Spleen (tissue), 11 donors: Measurements from ENCODE around the gene PEAK1. TPM values are rescaled to one million over a fixed set of nuclear protein-coding genes. Genes with fewer than 3 reads are reported as not detected.

Experiments
- DNase-seq: peaks from one replicate; pipeline ENCODE4 v3.0.0-alpha.2; 2020
- H3K27ac ChIP-seq, 8 donors: fragments of 200-600 bp; sonication (generic) in 7 of 8; 1 replicate in 4 of 8; 2 replicates in 4 of 8; pipeline versions ENCODE4 v1.5.0 to v1.8.0; 2016 to 2021; ENCODE audit warnings: inconsistent platforms in 4 of 8, mild to moderate bottlenecking in 4 of 8, moderate library complexity in 1 of 8
- H3K27me3 ChIP-seq, 7 donors: fragments of 200-600 bp; sonication (generic) in 6 of 7; replicated peaks in 1 of 7; 1 replicate in 4 of 7; 2 replicates in 3 of 7; pipeline versions ENCODE4 v1.5.0 to v1.8.0; 2016 to 2021; ENCODE audit warnings: inconsistent platforms in 3 of 7, mild to moderate bottlenecking in 1 of 7
- H3K36me3 ChIP-seq, 6 donors: fragments of 200-600 bp; sonication (generic) in 5 of 6; 1 replicate in 4 of 6; 2 replicates in 2 of 6; pipeline versions ENCODE4 v1.5.0 to v1.8.0; 2016 to 2021; ENCODE audit warnings: inconsistent platforms in 2 of 6
- H3K4me1 ChIP-seq, 6 donors: fragments of 200-600 bp; sonication (generic) in 5 of 6; 1 replicate in 3 of 6; 2 replicates in 3 of 6; pipeline versions ENCODE4 v1.5.0 to v1.8.0; 2016 to 2021; ENCODE audit warnings: inconsistent platforms in 3 of 6
- H3K4me3 ChIP-seq, 8 donors: fragments of 200-600 bp; sonication (generic) in 7 of 8; 1 replicate in 4 of 8; 2 replicates in 4 of 8; pipeline versions ENCODE4 v1.5.0 to v1.8.0; 2016 to 2021; ENCODE audit warnings: inconsistent platforms in 4 of 8, mild to moderate bottlenecking in 4 of 8, moderate library complexity in 2 of 8
- H3K9me3 ChIP-seq, 8 donors: fragments of 200-600 bp; sonication (generic) in 7 of 8; 1 replicate in 4 of 8; 2 replicates in 4 of 8; pipeline versions ENCODE4 v1.5.0 to v1.8.0; 2016 to 2021; ENCODE audit warnings: inconsistent platforms in 4 of 8
- POLR2A ChIP-seq, 3 donors: fragments of 450-650 bp; IDR thresholded peaks; one replicate each; pipeline ENCODE4 v1.5.1; 2017; ENCODE audit warnings: antibody characterized with exemption in 3 of 3, mild to moderate bottlenecking in 1 of 3
- POLR2AphosphoS5 ChIP-seq, 3 donors: sonication (generic); formaldehyde crosslinking; IDR thresholded peaks; one replicate each; pipeline ENCODE4 v1.5.1; 2017; ENCODE audit warnings: antibody characterized with exemption in 3 of 3
- WGBS, 5 donors: extraction: QIAGEN DNeasy Blood & Tissue Kit in 3 of 5; methylation state at CpG; one replicate each; pipeline versions ENCODE4 v1.1.5 to v1.1.7; 2013 to 2018; 5-methylcytosine and 5-hydroxymethylcytosine counted together
- intact Hi-C: fragments of 100-400 bp; cut with DNase I; formaldehyde crosslinking; loops from one replicate; pipeline ENCODE4 v1.15.0; 2023; ENCODE audit warnings: low total_unique reads
- polyA plus RNA-seq, 3 donors: library from polyadenylated mRNA; stranded (reverse); fragments of 200-250 nt; gene quantifications; one replicate each; pipeline ENCODE4 v1.2.1, GENCODE V29; 2013
- total RNA-seq, 7 donors: library from RNA; depleted of rRNA in 3 of 7; stranded (reverse); fragments of >200 nt in 3 of 7; fragmentation: NEBNext Ultra II Directional in 4 of 7; extraction: Animal tissue kit (Norgen Biotek cat#: 25700) in 4 of 7; gene quantifications; one replicate each; pipeline versions ENCODE4 v1.1.0 to v1.2.1, GENCODE V29; 2016 to 2021
- TF ChIP-seq, protein P1 (sequence below), 11 experiments: fragments of 200-600 bp in 7 of 11; fragments of 450-650 bp in 4 of 11; sonication (generic) in 4 of 11; IDR thresholded peaks in 8 of 11; conservative IDR thresholded peaks in 3 of 11; 1 replicate in 7 of 11; 2 replicates in 4 of 11; pipeline versions ENCODE4 v1.4.0 to v1.8.0; 2016 to 2021; ENCODE audit warnings: antibody characterized with exemption in 11 of 11, inconsistent platforms in 4 of 11, mild to moderate bottlenecking in 1 of 11
- donor health status: healthy with polysubstance abuse.
- donor health status: DM: no; HTN: no; CAD: no; lungs with moderate emphysema.
- donor health status: DM: no; HTN: no; CAD: no.
- donor health status: Bipolar disorder and iron deficiency.
- donor health status: healthy.
- donor health status: DM: no; HTN: no; CAD: no.
- donor health status: DM: yes; HTN: yes; CAD: no.

Gene PEAK1
- total and polyA plus RNA-seq, 10 donors, result 5.0 to 415 (median 175) TPM

DNA sequence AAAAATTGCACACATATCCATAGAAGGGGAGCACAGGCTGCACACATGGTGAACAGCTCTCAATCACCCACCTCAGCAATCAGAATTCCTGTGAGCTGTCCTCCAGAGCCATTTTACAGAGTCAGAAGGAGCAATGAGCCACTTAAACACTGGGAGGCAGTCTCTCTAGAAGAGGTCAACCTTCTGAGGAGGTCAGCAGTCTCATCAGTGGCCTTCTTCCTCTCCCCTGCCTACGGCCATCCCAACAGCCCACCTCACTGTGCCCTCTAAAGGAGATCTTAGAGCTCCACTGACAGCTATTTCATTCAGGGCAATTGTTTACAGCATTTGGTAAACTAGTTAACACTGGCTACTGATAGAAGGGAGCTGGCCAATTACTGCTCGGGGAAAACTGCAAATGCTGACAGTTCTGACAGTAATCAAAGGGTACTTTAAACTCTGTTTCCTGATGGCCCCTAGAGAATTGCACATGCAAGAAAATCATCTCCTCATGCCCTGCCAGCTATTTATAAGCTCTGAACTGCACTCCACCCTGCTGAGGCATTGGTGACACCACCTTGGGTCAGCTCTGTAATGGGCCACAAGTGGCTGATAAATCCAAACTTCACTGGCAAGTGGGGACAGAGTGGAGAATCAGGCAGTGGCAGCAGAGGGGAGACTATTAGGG lies 306.9 kb downstream of the PEAK1 start:
- DNase-seq, result no peak
- 71 to 82% (median 77%) methylated on average over 2 of the region's 2 CpGs for WGBS, 5 donors
- H3K4me1 ChIP-seq, result peaks cover 0 to 11% (median 7%) of the 10 kb centered on the region in 6 donors
- peaks cover 0 to 51% (median 19%) of the 10 kb centered on the region in 6 donors for H3K36me3 ChIP-seq
- H3K27ac ChIP-seq, result peak overlapping the region in 2 of 8 donors; percentile 19 to 34
- H3K9me3 ChIP-seq, result no peaks in the 10 kb centered on the region
- no peaks in the 10 kb centered on the region for H3K27me3 ChIP-seq
- TF ChIP-seq POLR2AphosphoS5 (IDR thresholded peaks at IDR 0.05) (no peak), POLR2A (IDR thresholded peaks at IDR 0.05) (no peak)
- TF ChIP-seq, protein P1, sequence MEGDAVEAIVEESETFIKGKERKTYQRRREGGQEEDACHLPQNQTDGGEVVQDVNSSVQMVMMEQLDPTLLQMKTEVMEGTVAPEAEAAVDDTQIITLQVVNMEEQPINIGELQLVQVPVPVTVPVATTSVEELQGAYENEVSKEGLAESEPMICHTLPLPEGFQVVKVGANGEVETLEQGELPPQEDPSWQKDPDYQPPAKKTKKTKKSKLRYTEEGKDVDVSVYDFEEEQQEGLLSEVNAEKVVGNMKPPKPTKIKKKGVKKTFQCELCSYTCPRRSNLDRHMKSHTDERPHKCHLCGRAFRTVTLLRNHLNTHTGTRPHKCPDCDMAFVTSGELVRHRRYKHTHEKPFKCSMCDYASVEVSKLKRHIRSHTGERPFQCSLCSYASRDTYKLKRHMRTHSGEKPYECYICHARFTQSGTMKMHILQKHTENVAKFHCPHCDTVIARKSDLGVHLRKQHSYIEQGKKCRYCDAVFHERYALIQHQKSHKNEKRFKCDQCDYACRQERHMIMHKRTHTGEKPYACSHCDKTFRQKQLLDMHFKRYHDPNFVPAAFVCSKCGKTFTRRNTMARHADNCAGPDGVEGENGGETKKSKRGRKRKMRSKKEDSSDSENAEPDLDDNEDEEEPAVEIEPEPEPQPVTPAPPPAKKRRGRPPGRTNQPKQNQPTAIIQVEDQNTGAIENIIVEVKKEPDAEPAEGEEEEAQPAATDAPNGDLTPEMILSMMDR (IDR thresholded peaks at IDR 0.05 in 8 of 11, conservative IDR thresholded peaks at IDR 0.05 in 3 of 11), result no peak
- no peak overlapping the region for H3K4me3 ChIP-seq
- intact Hi-C loops, result no loop called here

DNA sequence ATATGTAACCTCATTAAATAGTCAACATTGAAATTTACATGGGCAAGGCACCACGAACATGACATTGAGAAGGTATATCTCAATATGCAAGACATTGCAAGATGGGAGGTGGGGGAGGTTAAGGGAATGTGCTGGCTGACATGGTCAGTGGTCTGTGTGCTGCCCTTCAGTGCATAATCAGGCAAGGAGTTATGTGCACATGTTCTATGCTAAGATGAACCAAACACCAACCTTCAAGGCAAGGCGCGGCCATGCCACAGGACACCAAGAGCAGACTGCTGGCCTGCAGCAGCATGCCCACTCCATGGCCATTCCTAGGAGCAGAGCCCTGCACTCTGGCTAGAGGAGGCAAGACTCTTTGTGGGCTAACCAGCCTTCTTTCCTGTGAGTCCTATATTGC lies 308.1 kb downstream of the PEAK1 start:
- intact Hi-C loops, result no loop called here
- Histone ChIP-seq H3K27ac (no peak overlapping the region), H3K36me3 (peaks cover 0 to 51% (median 19%) of the 10 kb centered on the region in 6 donors), H3K27me3 (no peaks in the 10 kb centered on the region), H3K4me1 (peaks cover 0 to 22% (median 11%) of the 10 kb centered on the region in 6 donors), H3K9me3 (no peaks in the 10 kb centered on the region), H3K4me3 (no peak overlapping the region)
- WGBS, 5 donors, result 94 to 99% (median 97%) methylated on average over 3 of the region's 3 CpGs
- no peak for DNase-seq
- no peak for TF ChIP-seq POLR2AphosphoS5 (IDR thresholded peaks at IDR 0.05)
- TF ChIP-seq, protein P1 (IDR thresholded peaks at IDR 0.05 in 8 of 11, conservative IDR thresholded peaks at IDR 0.05 in 3 of 11), result no peak
- no peak for TF ChIP-seq POLR2A (IDR thresholded peaks at IDR 0.05)

DNA sequence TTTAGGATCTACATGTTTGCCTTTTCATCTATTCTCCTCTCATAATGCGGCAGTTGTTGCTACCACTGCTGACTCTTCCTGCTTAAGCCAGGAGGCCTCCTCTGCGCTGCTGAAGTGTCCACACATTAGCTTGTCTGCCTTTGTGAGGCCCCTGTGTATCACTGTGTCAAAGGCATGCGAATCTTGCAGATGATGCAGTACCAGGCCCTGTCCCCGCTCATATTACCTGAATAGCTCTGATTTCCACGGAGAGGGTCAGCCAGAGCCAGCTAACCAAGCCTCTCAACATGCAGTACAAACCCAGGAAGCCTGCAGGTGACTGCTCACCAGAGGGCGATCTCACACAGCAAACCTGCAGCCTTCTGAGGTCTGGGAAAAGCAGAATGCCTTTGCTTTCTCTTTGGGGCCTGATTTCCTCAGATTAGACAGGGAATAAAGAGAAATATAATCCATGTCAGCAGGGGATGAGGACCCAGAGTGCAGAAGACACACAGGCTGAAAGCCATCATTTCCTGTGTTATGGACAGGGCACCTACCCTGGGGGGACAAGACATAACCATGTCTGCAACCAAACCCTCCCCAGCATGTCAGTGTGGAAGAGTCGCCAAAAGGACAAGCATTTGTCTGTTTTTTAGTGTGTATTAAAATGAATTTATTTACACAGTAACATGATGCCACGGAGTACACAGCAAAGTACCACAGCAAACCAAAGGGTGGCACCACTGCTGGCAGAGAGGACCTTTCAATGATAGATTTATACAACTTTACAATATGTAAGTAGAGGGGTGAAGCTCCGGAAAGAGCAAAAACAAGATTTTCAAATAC lies 312.2 kb downstream of the PEAK1 start:
- intact Hi-C loops, result no loop called here
- DNase-seq, result no peak

More for the DNA sequence above, 312.2 kb downstream of the PEAK1 start:
- Histone ChIP-seq H3K36me3 (peaks cover 0 to 26% (median 6%) of the 10 kb centered on the region in 6 donors), H3K4me3 (no peak overlapping the region), H3K4me1 (peaks cover 0 to 36% (median 11%) of the 10 kb centered on the region in 6 donors), H3K27ac (peak overlapping the region in 3 of 8 donors; percentile 37 to 56 (median 41)), H3K27me3 (no peaks in the 10 kb centered on the region), H3K9me3 (no peaks in the 10 kb centered on the region)
- no peak for TF ChIP-seq POLR2A (IDR thresholded peaks at IDR 0.05)
- TF ChIP-seq POLR2AphosphoS5 (IDR thresholded peaks at IDR 0.05), result no peak
- TF ChIP-seq, protein P1 (IDR thresholded peaks at IDR 0.05 in 8 of 11, conservative IDR thresholded peaks at IDR 0.05 in 3 of 11), result peak; percentile 5 to 62 (median 53)
- WGBS, 5 donors, result 64 to 76% (median 73%) methylated on average over 9 of the region's 9 CpGs
